IPS-18a (cell line): ENCODE measurements around the gene TLK1.
A peak's percentile ranks its signal among the peaks of the same experiment; 100 is the strongest.

Experiments
- H3K27ac ChIP-seq: one replicate; pipeline ENCODE4 v1.5.1; 2013; ENCODE audit warnings: low read length
- H3K27me3 ChIP-seq: one replicate; pipeline ENCODE4 v1.6.1; 2013; ENCODE audit warnings: mild to moderate bottlenecking, low read length; ENCODE audit not compliant: control insufficient read depth, insufficient read depth
- H3K36me3 ChIP-seq: one replicate; pipeline ENCODE4 v1.6.1; 2013; ENCODE audit warnings: low read depth, low read length; ENCODE audit not compliant: control insufficient read depth
- H3K4me1 ChIP-seq: one replicate; pipeline ENCODE4 v1.6.1; 2013; ENCODE audit warnings: low read depth, low read length; ENCODE audit not compliant: control insufficient read depth
- H3K4me3 ChIP-seq: one replicate; pipeline ENCODE4 v1.5.1; 2013; ENCODE audit warnings: low read length
- H3K9ac ChIP-seq: one replicate; pipeline ENCODE4 v1.6.1; 2013; ENCODE audit warnings: mild to moderate bottlenecking, low read length, moderate library complexity
- H3K9me3 ChIP-seq: one replicate; pipeline ENCODE4 v1.6.1; 2013; ENCODE audit warnings: low read depth, low read length; ENCODE audit not compliant: control insufficient read depth

Gene TLK1

DNA sequence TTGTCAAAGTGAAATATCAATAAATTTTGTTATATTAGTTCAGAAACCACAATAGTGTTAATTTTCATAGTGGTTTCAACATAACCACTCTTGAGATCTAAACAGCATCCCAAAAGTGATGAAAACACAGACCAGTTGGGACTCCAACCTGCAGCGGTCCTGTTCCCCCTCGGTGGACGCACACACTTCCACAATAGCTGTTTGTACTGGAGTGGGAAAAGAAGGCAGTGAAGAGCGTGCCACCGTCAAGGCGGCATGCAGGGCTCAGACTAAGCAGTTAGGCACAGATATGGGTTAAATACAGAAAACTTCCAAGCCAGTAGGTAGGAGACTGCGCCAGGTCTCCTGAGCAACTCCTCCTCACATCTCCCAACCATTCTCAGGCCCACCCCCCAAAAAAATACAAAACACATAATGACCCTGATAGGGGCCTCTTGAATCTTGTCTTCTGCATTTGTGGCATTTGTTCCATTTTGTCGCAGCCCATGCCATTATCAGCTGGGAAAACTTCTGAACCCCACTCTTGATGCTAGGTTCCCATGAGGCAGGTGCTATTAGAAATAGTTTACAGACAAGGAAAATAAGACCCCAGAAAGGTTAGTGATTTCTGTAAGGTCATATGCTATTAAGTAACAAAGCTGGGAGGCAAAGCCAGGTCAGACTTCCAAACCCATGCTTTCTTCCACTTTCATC is 174.0 kb downstream of the TLK1 start:
- Histone ChIP-seq H3K9me3 (no peaks in the 10 kb centered on the region), H3K27ac (no peak overlapping the region), H3K9ac (no peak overlapping the region), H3K36me3 (peaks cover 7% of the 10 kb centered on the region), H3K4me1 (peaks cover 12% of the 10 kb centered on the region), H3K27me3 (no peaks in the 10 kb centered on the region), H3K4me3 (no peak overlapping the region)

DNA sequence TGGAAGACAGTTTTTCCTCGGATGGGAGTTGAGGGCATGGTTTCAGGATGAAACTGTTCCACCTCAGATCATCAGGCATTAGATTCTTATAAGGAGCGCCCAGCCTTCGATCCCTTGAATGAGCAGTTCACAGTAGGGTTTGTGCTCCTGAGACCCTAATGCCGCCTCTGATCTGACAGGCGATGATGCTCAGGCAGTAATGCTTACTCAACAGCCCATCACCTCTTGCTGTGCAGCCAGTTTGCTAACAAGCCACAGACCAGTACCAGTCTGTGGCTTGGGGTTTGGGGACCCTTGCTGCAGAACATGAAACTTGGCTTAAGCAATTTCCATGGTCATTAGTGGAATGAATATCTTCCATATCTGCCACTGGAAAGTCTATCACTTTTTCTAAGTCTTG is 175.3 kb downstream of the TLK1 start:
- no peaks in the 10 kb centered on the region for H3K36me3 ChIP-seq
- H3K9ac ChIP-seq = no peak overlapping the region
- peaks cover 12% of the 10 kb centered on the region for H3K4me1 ChIP-seq
- no peak overlapping the region for H3K27ac ChIP-seq
- no peak overlapping the region for H3K4me3 ChIP-seq
- no peaks in the 10 kb centered on the region for H3K27me3 ChIP-seq
- no peaks in the 10 kb centered on the region for H3K9me3 ChIP-seq

DNA sequence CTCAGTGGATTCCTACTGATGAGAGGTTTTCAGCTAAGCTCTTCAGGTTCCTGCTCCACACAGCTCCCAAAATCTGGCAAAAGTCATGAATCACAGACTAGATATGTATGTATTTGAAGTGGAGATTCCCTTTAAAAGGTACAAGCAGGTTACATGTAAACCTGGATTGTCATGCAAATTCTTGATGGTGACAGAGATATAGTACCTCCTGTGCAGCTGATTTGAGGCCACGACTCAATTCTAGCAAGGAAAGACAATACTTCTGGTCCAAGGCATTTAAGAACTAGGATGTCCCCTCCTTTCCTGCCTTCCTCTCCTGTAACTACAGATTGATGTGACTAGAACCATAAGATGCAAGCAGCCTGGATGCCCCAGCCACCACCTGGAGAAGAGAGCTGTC is 176.6 kb downstream of the TLK1 start:
- Histone ChIP-seq H3K27ac (no peak overlapping the region), H3K9ac (no peak overlapping the region), H3K9me3 (no peaks in the 10 kb centered on the region), H3K36me3 (no peaks in the 10 kb centered on the region), H3K4me1 (peaks cover 12% of the 10 kb centered on the region), H3K27me3 (no peaks in the 10 kb centered on the region), H3K4me3 (no peak overlapping the region)

DNA sequence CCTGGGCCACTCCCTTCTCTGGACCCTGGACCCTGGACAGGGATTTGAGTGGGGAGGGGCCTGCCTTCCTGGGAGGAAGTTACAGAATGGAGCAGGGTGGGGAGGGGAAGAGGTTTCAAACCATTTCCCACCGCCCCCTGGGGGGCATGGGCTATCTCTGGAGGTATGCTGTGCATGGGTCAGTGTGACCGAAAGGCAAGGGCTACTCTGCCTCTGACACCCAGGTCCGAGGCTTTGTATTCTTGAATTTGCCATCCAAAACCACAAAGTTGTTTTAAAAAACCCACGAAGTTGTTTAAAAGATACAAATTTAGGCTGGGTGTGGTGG is 184.8 kb downstream of the TLK1 start:
- no peaks in the 10 kb centered on the region for H3K9me3 ChIP-seq
- no peak overlapping the region for H3K4me3 ChIP-seq
- H3K27ac ChIP-seq = no peak overlapping the region
- no peaks in the 10 kb centered on the region for H3K27me3 ChIP-seq
- H3K4me1 ChIP-seq = peaks cover 7% of the 10 kb centered on the region
- H3K36me3 ChIP-seq = no peaks in the 10 kb centered on the region
- no peak overlapping the region for H3K9ac ChIP-seq

DNA sequence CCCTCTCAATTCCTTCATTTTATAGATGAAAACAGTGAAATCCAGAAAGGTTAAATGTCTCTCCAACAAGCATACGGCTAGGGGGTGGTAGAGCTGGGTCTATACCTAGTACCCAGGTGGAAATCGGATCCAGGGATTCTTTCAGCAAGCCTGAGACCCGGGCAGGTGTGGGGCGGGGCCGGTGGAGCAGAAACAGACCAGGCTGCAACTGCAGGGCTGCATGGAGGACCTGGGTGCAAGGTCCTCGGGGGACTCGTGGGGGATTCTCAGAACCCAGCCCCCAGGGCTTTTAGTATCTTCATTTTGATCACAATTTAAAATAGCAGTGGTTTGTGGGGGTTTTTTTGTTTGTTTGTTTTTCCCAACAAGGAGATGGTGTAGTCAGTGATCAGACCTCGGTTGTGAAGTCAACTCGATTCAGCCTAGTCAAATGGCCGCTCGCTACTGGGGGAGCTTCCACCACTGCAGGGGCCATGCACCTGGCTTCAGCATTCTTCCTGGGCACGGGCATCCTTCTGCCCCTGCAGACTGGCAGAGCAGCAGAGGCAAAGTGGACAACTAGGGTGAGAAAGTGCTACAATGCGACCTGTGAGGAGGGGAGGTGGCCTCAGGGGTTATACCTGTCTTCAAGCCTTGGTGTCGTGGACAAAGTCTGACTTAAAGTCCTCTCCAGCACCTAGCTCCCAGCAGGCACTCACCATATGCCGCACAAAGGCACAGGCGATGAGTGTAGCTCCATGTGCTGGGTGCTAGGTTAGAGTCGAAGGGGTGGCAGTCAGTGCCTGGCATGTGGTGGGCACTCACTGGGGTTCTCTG is 185.4 kb downstream of the TLK1 start:
- H3K4me1 ChIP-seq = peaks cover 7% of the 10 kb centered on the region
- no peaks in the 10 kb centered on the region for H3K27me3 ChIP-seq
- H3K9me3 ChIP-seq = no peaks in the 10 kb centered on the region
- H3K9ac ChIP-seq = no peak overlapping the region
- H3K27ac ChIP-seq = no peak overlapping the region
- H3K4me3 ChIP-seq = no peak overlapping the region
- H3K36me3 ChIP-seq = no peaks in the 10 kb centered on the region

DNA sequence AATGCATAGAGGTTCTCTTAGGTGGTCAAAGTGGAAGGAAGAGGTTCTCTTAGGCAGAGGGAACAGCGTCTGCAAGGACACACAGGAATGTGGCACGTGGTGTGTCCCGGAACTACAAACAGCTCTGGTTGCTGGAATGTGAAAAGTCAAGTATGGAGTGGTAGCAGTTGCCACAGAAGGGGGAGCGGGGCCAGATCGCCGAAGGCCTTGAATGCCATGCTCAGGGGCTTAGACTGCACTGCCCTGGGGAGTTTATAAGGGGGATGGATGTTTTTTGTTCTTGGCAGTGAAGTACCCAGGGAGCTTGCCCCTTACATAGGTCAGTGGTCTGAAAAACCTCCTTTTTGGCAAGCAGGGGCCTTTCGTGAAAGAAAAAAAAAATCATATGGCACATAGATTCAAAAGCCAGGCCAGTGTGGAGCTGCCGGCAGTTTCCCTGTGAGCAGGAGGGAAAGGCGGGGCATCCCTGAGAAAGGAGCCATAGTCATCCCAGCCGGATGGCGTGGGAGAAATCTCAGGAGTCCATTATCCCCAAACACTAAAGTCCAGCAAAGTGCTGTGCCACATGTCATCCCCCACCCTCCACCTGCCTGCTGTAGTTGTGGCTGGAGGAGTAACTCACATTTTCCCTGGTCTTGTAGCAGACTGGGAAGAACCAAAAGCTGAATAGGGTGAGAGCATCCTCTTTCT is 186.2 kb downstream of the TLK1 start:
- Histone ChIP-seq H3K4me3 (peak overlapping the region; percentile 54), H3K4me1 (peaks cover 7% of the 10 kb centered on the region), H3K27me3 (no peaks in the 10 kb centered on the region), H3K36me3 (no peaks in the 10 kb centered on the region), H3K9ac (no peak overlapping the region), H3K27ac (no peak overlapping the region), H3K9me3 (no peaks in the 10 kb centered on the region)

DNA sequence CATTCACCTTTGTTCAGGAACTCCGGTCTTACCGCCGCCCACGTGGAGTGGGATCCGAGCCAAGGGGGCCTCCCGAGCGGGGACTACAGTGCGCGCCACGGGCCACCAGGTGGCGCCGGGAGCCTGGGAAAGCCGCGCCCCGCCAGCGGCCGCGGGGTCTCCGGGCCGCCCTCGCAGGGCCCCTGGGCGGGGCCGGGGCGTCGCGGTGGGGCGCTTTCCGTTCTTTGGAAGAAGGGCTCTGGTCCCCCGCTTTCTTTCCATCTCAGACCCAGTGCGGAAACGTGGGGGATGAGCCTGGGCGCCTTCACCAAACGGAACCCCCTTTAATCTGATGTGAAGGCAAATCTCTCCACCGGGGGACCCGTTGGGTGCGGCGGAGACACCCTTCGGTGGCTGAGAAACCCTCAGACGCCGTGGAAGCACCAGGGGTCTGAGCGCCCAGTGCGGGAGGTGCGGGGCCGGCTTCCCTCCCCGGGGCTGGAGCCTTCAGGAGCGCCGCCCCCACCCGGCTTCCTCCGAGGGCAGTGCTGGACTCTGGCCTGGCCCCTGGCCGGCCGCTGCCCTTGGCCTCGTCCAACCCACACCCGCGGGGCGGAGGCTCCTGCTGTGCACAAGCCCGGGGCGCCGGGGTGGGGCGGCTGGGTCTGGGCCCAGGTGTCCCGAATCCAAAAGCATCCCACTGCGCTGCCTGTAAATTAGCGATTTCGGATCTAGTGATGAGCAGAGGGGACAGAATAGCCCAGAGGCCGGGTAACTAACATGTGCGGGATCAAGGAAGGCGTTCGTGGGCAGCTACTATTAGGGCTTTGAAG is 187.0 kb downstream of the TLK1 start:
- peak overlapping the region; percentile 60 for H3K9ac ChIP-seq
- no peaks in the 10 kb centered on the region for H3K27me3 ChIP-seq
- H3K27ac ChIP-seq = no peak overlapping the region
- peaks cover 7% of the 10 kb centered on the region for H3K4me1 ChIP-seq
- no peaks in the 10 kb centered on the region for H3K36me3 ChIP-seq
- peak overlapping the region; percentile 54 for H3K4me3 ChIP-seq
- no peaks in the 10 kb centered on the region for H3K9me3 ChIP-seq

DNA sequence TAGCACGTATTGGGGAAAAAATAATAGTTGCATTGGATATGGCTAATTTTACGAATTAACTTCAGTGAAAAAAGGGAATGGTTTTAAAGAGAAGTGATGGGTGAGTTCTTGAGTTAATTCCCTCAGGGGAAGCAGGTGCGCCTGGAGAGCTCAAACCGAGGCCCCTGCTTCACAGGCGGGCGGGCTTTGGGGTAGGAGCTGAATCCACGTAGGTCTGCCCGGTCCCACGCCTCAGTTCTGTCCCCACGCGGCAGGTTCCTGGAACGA is 187.5 kb downstream of the TLK1 start:
- Histone ChIP-seq H3K4me1 (peaks cover 7% of the 10 kb centered on the region), H3K9ac (peak overlapping the region; percentile 60), H3K27me3 (no peaks in the 10 kb centered on the region), H3K27ac (no peak overlapping the region), H3K4me3 (peak overlapping the region; percentile 54), H3K9me3 (no peaks in the 10 kb centered on the region), H3K36me3 (no peaks in the 10 kb centered on the region)

DNA sequence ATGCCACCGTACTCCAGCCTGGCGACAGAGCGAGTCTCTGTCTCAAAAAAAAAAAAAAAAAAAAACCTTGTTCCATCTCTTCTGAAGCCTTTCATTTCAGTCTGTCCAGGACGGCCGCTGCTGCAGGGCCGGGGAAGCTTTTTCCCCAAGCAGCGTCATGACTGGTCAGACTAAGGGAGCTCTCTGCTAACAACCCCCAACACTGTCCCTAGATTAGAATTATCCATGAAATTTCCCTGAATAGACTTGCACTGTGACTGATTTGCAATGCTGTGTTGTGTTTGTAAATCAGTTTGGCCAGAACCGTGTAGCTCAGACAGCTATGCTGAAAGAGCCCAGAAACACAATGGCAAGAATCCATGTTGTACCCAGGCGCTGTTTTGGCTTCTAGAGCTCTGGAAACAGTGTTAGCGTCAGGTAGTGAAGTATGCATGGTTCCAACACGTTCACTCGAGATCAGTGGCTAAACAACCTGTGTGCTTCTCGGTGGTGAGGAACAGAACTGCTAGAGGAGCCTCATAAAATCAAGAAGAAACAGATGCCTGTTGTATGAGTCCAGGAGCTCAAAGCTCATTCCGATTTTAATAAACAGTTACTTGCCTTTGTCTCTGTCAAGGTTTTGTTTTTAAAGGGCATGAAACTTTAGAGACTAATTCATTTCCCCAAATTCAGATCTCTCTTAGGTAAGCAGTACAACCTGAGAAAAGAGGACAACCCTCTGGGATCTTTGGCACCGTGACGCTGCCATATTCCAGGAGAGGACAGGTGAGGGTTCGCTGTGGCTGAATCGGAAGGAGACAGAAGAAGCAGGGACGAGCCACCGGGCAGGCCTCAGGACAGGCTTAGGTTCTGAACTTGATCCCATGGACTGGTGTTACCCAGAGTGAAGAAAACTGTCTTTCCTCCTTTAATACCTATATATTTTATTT is 188.1 kb downstream of the TLK1 start:
- H3K9me3 ChIP-seq = no peaks in the 10 kb centered on the region
- H3K27me3 ChIP-seq = no peaks in the 10 kb centered on the region
- peaks cover 7% of the 10 kb centered on the region for H3K4me1 ChIP-seq
- no peak overlapping the region for H3K27ac ChIP-seq
- H3K4me3 ChIP-seq = peak overlapping the region; percentile 54
- peak overlapping the region; percentile 60 for H3K9ac ChIP-seq
- H3K36me3 ChIP-seq = no peaks in the 10 kb centered on the region

DNA sequence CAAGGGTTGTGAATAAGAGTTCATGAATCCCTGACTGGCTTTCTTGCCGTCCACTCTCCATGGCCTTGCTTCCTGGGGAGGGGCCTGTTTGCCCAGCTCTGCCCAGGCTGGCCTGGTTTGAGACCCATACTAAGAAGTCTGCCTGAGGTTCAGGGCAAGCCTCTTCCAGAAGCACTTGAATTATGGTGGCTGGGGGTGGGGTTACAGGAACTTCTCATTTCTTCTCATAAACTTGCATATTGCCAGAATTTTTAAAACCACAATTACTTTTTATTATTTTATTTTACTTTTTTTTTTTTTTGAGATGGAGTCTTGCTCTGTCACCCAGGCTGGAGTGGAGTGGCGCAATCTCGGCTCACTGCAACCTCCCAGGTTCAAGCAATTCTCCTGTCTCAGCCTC is 189.6 kb downstream of the TLK1 start:
- H3K4me1 ChIP-seq = peaks cover 7% of the 10 kb centered on the region
- no peak overlapping the region for H3K4me3 ChIP-seq
- no peak overlapping the region for H3K9ac ChIP-seq
- peaks cover 14% of the 10 kb centered on the region for H3K36me3 ChIP-seq
- H3K9me3 ChIP-seq = no peaks in the 10 kb centered on the region
- H3K27ac ChIP-seq = no peak overlapping the region
- H3K27me3 ChIP-seq = no peaks in the 10 kb centered on the region
